RKO (cell line): ENCODE measurements around the gene HELZ.

Experiments used
- DNase-seq: peaks from one replicate; pipeline ENCODE4 v3.0.0-alpha.2; 2016; ENCODE audit warnings: low spot score

HELZ gene

GRCh38 chr17:67074781-67075180 is 170.2 kb downstream of the HELZ start:
- DNase-seq: no peak

DNA sequence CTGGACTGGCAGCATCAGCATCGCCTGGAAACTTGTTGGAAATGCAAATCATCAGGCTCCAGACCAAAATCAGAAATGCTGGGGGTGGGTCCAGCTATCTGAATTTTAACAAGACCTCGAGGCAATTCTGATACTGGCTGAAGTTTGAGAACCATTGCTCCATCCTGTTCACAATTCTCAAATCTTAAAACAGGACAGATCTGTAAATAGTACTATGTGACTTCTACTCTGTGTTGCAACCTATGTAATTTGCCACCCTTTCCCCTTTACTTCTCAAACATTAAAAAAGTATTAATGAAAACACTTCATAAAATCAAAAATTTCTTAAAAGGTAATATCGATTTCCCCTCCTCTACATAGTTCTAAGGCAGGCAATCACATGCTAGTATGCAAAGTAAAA is 172.1 kb downstream of the HELZ start:
- no peak for DNase-seq

DNA sequence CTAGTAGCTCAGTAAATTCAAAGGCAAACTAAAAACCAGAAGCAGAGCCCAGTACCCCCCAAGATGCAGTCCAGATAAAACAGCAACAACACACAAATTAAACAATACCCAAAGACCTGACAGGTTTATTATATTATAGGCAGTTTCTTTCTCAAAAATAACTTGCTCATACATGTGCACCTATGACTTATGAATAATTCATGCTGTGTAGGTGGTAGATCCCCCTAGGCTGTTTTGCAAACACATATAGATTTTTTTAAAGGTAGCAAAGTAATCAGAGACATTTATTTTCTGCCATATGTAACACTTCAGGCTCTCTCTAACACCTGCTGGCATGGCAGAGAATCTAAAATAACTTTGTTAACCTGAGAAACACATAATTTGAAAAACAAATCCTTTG is 173.4 kb downstream of the HELZ start:
- no peak for DNase-seq

DNA sequence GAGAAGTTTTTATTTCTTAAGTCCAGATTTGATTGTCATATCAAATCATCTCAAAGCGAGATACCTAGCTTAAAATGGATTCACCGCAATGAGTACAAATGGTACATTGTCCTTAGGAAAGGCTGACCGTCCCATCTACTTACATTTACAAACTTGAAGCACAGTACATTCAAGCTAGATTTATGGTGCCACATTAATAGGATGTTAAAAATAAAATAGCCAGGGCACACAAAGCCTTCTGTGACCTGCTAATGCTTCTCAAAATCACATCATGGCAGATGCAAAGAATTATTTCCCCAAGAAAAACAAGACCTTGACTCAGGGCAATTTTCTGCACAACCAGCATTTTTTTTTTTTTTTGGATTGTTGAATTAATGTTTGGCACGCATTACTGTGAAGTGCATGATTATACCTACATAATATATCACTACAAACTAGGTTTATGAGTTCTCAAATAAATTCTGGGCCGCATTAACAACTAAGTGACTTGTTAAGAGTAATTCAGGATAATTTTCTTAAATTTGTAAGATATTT is 175.3 kb downstream of the HELZ start:
- no peak for DNase-seq

GRCh38 chr17:67068999-67069398 is 176.0 kb downstream of the HELZ start:
- no peak for DNase-seq

DNA sequence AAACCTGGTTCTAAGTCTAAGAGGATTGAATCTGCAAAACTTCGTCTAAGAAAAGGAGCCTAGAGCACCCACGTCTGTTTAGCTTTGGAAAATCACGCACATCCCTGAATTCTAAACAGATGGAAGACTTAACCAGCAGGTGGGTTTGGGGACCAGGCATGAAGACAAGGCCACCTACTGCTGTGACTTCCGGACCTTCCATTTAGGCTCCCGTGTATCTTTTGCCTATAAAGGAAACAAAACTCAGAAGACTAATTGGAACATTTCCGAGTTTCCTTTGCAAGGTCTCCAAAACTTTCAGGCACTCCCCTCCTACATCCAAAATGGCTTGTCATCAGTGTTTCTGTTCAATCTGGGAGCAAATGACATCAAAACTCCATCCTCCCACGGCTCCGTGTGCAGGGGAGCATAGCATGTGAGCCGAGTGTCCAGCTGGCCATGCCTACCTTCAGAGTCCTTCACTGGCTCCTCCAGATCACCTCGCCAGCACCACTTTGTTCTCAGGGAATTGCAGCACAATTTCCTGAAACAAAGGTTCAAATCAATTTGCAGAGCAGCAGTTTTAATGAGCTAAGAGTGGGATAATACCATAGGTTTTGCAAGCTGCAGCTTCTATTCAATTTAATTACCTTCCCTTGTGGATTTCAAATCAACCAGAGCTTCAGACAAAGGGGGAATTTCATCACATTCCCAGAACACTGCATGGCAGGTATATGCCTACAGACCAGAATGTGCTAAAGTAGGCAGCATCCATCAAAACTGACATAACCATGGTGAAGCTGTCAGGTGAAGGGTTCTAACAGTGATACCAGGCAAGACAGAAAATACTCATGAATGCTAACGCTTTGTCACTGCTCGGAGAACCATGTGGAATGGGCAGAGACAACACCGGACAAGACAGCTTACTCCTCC is 177.2 kb downstream of the HELZ start:
- DNase-seq: no peak

DNA sequence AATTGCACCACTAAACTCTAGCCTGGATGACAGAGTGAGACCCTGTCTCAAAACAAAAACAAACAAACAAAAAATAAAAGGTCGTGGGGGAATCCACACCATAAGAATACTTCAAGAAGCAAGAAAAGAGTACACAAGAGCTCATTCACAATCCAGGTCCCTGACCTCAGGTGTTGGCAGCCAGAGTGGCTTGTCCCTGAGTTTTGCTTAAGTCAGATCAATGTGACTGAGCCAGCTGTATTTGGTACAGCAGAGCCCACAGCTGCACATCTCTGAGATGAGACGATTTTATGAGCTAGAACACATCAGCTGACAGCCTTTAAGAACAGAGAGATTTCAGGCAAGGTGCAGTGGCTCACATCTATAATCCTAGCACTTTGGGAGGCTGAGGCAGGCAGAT is 178.3 kb downstream of the HELZ start:
- DNase-seq: no peak

GRCh38 chr17:67063141-67063540 is 181.9 kb downstream of the HELZ start:
- no peak for DNase-seq

- no peak for DNase-seq
These were observed 185.6 kb downstream of the HELZ start for GRCh38 chr17:67059372-67059771.

DNA sequence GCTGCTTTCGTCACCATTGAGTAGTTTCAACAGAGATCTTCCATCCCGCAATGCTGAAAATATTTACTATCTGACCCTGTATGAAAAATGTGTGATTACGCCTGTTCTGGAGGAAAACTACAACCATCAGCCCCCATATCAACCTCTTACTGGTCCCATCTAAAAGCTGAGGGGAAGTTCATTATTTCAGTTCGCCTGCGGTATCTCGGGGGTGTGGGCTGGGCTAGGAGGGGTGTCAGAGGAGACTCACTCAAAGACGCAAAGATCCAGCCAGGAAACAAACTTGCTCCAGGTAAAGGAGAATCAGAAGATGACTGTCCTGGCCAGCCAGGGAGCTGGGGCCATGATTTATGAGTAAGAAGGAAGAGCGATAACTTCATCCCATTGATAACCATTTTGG is 187.0 kb downstream of the HELZ start:
- DNase-seq: no peak

- no peak for DNase-seq
These were observed 188.1 kb downstream of the HELZ start for GRCh38 chr17:67056746-67057490.

DNA sequence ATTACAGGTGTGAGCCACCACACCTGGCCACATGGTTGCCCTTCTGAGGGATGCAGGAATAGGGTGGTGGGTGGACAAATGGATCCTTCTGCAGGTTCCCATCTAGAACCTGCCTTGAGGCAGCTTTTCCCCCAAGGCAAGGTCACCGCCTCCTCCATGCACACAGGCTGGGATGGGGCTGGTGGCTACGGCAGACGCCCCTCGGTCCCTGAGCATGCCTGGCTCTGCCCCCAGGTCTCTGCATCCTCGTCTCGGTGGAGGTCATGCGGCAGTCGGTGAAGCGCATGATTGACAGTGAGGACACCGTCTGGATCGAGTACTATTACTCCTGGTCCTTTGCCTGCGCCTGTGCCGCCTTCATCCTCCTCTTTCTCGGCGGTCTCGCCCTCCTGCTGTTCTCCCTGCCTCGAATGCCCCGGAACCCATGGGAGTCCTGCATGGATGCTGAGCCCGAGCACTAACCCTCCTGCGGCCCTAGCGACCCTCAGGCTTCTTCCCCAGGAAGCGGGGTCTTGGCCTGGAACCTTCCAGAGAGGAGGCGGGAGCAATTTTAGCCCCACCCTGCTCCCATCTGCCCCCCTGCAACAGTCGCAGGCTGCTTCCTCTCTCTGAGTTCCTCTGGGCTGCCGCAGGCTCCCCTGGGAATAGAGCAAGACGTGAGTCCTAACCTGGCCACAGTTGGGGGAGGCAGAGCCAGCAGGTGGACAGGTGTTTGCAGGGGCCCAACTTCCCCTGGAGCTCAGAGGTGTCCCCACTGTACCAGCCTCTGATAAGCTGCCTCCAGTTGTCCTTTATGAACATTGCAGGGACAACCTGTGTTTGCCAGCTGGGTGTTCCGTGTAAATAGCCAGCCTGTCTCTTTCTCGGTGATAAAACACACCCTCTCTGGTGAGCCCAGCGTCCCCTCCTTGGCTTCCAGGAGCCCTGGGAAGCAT is 188.9 kb downstream of the HELZ start:
- DNase-seq: no peak

DNA sequence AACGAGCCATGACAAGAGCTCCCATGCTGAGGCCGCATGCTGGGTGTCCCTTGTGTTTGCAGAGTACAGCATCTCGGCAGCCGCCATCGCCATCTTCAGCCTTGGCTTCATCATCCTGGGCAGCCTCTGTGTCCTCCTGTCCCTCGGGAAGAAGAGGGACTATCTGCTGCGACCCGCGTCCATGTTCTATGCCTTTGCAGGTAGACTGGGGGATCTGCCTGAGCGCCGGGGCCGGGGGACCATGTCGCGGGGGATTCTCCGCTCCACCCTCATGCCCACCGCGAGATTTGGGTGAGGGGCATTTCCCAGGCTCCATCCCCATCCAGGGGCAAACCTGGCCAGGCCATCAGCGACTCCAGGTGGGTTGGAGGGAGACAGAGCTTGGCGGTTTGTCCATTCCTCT is 190.0 kb downstream of the HELZ start:
- DNase-seq: no peak

GRCh38 chr17:67054608-67055007 is 190.4 kb downstream of the HELZ start:
- peak; percentile 57 for DNase-seq

DNA sequence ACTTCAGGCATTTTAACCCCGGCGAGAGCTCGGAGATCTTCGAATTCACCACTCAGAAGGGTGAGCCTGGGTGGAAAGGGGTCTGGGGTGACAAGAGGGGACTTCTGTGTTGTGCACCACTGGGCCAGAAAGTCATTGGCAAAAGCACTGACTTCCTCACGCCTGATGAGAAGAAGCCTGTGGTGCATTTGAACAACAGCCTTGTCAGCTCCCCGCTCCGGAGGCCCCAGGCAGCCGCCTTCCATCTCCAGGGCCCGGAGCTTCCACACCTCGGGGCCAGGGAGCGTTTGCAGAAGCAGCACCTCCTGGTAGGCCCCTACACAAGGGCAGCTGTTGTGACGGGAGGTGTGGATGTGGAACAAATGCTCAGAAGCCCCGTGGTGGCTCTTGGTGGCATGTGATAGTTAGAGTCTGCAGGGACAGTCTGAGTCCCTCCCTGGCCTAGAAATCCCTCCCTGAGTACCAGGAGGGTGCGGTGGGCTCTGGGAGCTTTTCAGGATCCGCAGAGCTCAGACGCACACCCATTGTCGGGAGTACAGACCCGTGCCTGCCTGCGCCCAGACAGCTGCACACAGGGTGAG is 190.9 kb downstream of the HELZ start:
- no peak for DNase-seq

- no peak for DNase-seq
These were observed 191.5 kb downstream of the HELZ start for GRCh38 chr17:67053438-67054000.

DNA sequence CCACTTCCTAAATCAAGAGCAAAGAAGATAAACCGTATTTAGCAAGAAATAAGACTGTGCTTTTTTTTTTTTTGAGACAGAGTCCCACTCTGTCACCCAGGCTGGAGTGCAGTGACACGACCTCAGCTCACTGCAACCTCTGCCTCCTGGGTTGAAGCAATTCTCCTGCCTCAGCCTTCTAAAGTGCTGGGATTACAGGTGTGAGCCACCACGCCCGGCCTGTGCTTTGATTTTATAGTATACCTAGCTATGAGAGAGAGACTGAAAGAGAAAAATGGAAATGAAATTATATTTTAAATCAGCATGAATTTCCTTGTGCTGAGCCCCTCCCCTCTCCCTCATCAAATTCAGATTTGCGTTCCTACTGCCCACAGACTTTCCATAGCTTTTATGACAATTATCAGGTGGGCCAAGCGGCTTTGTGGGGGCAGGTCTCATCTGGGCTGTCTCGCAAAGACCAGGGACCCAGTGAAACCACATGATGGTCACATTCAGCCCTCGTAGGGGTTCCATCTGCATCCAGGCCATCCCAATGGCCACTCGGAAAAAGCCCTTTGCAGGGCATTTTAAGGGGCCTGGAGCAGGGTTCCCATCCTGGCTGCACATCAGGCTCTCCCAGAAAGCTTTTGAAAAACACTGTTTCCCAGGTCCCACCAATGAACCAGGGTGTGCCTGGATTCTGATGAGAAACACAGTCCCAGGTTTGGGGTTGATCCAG is 192.1 kb downstream of the HELZ start:
- no peak for DNase-seq

- no peak for DNase-seq
These were observed 193.2 kb downstream of the HELZ start for GRCh38 chr17:67051837-67052236.

GRCh38 chr17:67051155-67051538 is 193.8 kb downstream of the HELZ start:
- no peak for DNase-seq

GRCh38 chr17:67050471-67051154 is 194.4 kb downstream of the HELZ start:
- no peak for DNase-seq
